Muscle of leg (tissue), 11 donors: ENCODE measurements around the gene TMEM273. TPM values are rescaled to one million over a fixed set of nuclear protein-coding genes. Genes with fewer than 3 reads are reported as not detected.
A peak's percentile ranks its signal among the peaks of the same experiment; 100 is the strongest.

Experiments used
- DNase-seq: peaks from one replicate; pipeline ENCODE4 v3.0.0; 2013
- H3K27ac ChIP-seq: one replicate; pipeline ENCODE4 v1.5.1; 2013; ENCODE audit warnings: mild to moderate bottlenecking, low read length, control low read depth
- H3K27me3 ChIP-seq: one replicate; pipeline ENCODE4 v1.6.1; 2013; ENCODE audit warnings: low read length; ENCODE audit not compliant: control insufficient read depth, insufficient read depth
- H3K36me3 ChIP-seq: one replicate; pipeline ENCODE4 v1.6.1; 2013; ENCODE audit warnings: low read length; ENCODE audit not compliant: control insufficient read depth, insufficient read depth
- H3K4me1 ChIP-seq: one replicate; pipeline ENCODE4 v1.6.1; 2013; ENCODE audit warnings: low read length; ENCODE audit not compliant: control insufficient read depth, insufficient read depth
- H3K4me3 ChIP-seq: one replicate; pipeline ENCODE4 v1.5.1; 2013; ENCODE audit warnings: low read length, control low read depth
- H3K9me3 ChIP-seq: replicated peaks from 2 replicates; pipeline ENCODE4 v1.6.1; 2013; ENCODE audit warnings: low read depth, low read length; ENCODE audit not compliant: control insufficient read depth
- whole genome bisulfite sequencing: methylation state at CpG from one replicate; pipeline ENCODE4 v1.1.5; 2013; ENCODE audit warnings: missing lambda C conversion rate; ENCODE audit not compliant: insufficient coverage; 5-methylcytosine and 5-hydroxymethylcytosine counted together
- polyA plus RNA-seq, 8 donors: library from polyadenylated mRNA; unstranded; fragments of 120-200 nt; gene quantifications; one replicate each; pipeline versions ENCODE4 v1.2.1 to v1.2.3, GENCODE V29; 2013; ENCODE audit warnings: inconsistent platforms in 1 of 8, low replicate concordance in 1 of 8; ENCODE audit not compliant: insufficient read length in 8 of 8, insufficient read depth in 1 of 8
- total RNA-seq: library from RNA; stranded (reverse); fragments of 120-200 nt; gene quantifications from one replicate; pipeline ENCODE4 v1.2.4, GENCODE V29; 2013

Gene TMEM273
- total and polyA plus RNA-seq, 9 donors = 3.9 to 9.5 (median 5.6) TPM

DNA sequence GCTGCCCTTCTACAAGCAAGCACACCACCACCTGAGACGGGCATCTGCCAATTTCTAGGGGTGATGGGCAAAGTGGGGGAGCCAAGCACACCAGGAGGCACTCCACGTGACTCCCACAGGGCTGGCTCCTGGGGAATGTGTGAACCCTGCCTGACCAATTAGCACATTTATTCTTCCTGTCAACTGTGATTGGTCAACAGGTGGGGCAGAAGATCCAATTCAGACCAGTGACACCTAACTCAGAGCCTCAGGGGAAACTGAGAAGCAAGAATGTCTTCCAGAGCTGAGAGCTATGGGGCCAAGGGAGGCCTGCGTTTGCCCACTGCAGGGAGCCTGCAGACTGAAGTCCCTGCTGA lies 15.4 kb downstream of the TMEM273 start:
- Histone ChIP-seq H3K9me3 (no peaks in the 10 kb centered on the region), H3K4me1 (peaks cover 60% of the 10 kb centered on the region), H3K36me3 (no peaks in the 10 kb centered on the region), H3K27ac (peak overlapping the region; percentile 62), H3K4me3 (no peak overlapping the region), H3K27me3 (no peaks in the 10 kb centered on the region)
- WGBS = 71% methylated on average over 2 of the region's 3 CpGs
- no peak for DNase-seq

DNA sequence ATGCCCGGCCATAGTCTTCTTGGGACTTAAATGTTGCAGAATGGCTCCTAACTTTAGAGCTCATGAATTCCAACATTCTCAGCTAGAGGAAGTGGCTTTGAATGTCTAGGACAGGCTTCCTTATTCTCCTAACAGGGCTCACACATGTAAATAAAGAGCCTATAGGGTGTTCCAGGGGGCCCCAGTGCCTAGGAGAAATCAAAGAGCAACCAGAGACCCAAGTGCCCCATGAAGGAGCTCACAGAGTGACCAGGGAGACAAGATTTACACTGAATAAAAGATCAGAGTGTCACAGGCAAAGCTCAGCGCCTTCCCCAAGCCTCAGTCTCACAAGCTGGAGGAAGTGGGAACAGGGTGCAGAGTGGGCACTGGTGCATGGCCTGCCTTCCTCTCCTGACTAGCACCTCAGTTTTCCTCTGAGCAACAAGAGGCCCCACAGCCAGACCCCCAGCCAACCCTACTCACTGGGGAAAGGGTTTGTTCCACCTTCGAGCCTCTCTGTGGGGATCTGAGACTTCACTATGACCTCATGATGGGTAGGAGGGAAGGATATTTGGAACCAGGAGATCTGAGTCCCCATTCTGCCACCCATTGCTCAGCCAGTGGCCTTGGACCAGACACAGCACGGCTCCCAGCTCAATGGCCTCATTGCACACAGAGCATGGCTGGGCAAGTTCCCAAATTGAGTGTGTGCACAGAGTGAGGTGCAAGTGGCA lies 16.0 kb downstream of the TMEM273 start:
- Histone ChIP-seq H3K4me1 (peaks cover 59% of the 10 kb centered on the region), H3K36me3 (no peaks in the 10 kb centered on the region), H3K4me3 (no peak overlapping the region), H3K9me3 (no peaks in the 10 kb centered on the region), H3K27me3 (no peaks in the 10 kb centered on the region), H3K27ac (peak overlapping the region; percentile 62)
- no peak for DNase-seq
- 100% methylated on average over 1 of the region's 4 CpGs for WGBS

DNA sequence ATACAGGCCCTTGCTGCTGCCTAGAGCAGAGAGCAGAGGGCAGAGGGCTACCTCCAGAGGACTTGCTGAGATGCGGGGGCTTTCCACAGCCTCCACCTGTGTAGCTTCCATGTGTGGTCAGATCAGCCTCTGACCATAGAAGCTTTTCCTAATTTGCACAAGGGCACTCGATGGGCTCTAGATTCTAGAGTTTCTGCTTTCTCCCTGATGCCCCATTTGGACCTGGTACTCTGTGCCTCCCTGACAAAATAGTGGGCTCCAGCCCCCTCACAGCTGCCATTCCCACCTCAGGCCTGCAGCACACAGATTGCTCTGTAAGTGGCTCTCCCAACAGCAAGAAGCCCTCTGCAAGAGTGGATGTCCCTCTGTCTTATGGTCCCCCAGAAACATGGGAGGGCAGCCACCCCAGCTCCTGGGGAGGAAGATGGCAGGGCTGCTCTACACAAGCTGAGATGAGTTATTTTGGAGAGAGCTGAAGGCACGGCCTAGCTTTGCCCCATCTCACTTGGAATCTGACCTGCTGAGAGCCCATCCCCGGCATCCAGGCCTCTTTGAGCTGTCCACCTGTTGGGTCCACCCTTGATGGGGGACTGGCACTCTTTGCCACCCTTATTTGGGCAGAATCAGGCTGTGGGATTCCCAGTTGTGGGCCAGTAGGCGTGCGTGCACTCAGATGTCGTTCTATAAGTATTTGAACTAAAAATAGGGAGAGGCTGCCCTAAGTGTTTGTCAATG lies 16.7 kb downstream of the TMEM273 start:
- DNase-seq = no peak
- WGBS = 75% methylated on average over 7 of the region's 7 CpGs

GRCh38 chr10:49170632-49171325 lies 17.4 kb downstream of the TMEM273 start:
- H3K4me3 ChIP-seq = no peak overlapping the region
- WGBS = 84% methylated on average over 3 of the region's 6 CpGs
- peak overlapping the region; percentile 7 for H3K27ac ChIP-seq
- peaks cover 57% of the 10 kb centered on the region for H3K4me1 ChIP-seq
- no peaks in the 10 kb centered on the region for H3K27me3 ChIP-seq
- H3K36me3 ChIP-seq = no peaks in the 10 kb centered on the region
- no peak for DNase-seq
- H3K9me3 ChIP-seq = no peaks in the 10 kb centered on the region

More for the DNA sequence above, 16.7 kb downstream of the TMEM273 start:
- H3K27ac ChIP-seq = peak overlapping the region; percentile 67
- no peaks in the 10 kb centered on the region for H3K27me3 ChIP-seq
- H3K36me3 ChIP-seq = no peaks in the 10 kb centered on the region
- no peaks in the 10 kb centered on the region for H3K9me3 ChIP-seq
- no peak overlapping the region for H3K4me3 ChIP-seq
- peaks cover 58% of the 10 kb centered on the region for H3K4me1 ChIP-seq

DNA sequence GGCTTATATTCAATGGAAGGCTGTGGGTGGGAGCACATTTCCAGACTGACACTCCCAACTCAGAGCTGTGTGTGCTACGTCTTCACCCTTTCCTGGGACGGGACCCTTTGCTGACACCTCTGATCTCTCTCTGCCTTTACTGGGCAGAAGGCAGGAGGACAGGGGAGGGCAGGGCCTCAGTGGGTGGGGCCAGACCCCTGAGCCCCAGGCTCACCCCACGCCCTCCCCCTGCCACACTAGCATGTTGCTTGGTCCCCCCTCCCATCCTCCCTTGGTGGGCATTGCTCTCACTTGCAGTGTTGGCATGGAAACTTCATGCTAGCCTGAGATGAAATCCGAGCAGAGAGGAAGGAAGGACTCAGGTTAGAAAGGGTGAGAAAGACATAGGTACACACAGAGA lies 18.4 kb downstream of the TMEM273 start:
- H3K27ac ChIP-seq = no peak overlapping the region
- peaks cover 52% of the 10 kb centered on the region for H3K4me1 ChIP-seq
- no peaks in the 10 kb centered on the region for H3K36me3 ChIP-seq
- WGBS = no CpG with 5 or more reads among the region's 4 CpGs
- no peak for DNase-seq
- H3K27me3 ChIP-seq = no peaks in the 10 kb centered on the region
- H3K4me3 ChIP-seq = no peak overlapping the region
- H3K9me3 ChIP-seq = no peaks in the 10 kb centered on the region

- H3K4me3 ChIP-seq = no peak overlapping the region
- H3K27me3 ChIP-seq = no peaks in the 10 kb centered on the region
- no peak overlapping the region for H3K27ac ChIP-seq
- no CpG with 5 or more reads among the region's 6 CpGs for WGBS
- peaks cover 52% of the 10 kb centered on the region for H3K4me1 ChIP-seq
- DNase-seq = no peak
- no peaks in the 10 kb centered on the region for H3K36me3 ChIP-seq
- H3K9me3 ChIP-seq = no peaks in the 10 kb centered on the region
Measured at GRCh38 chr10:49168831-49169500, 19.2 kb downstream of the TMEM273 start.

DNA sequence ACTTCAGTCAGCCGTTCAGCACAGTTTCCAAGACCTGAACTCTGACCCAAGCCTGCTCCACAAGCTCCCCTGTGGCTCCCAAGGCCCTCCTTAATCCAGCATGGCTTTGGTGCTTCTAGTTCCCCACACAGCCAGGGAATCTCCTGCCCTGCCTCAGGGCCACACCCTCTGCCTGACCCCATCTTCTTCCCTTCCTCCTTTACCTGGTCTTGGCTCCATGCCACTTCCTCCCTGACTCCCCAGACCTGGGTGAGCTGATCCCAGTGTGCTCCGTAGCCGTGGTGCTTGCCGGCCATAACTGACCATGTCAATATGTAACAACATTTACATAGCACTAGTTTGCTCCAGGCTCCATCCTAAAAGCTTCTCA lies 20.0 kb downstream of the TMEM273 start:
- Histone ChIP-seq H3K27me3 (no peaks in the 10 kb centered on the region), H3K27ac (no peak overlapping the region), H3K9me3 (no peaks in the 10 kb centered on the region), H3K4me3 (no peak overlapping the region), H3K4me1 (peaks cover 48% of the 10 kb centered on the region), H3K36me3 (no peaks in the 10 kb centered on the region)
- 88% methylated on average over 3 of the region's 4 CpGs for WGBS
- no peak for DNase-seq

GRCh38 chr10:49167425-49168170 lies 20.6 kb downstream of the TMEM273 start:
- Histone ChIP-seq H3K9me3 (no peaks in the 10 kb centered on the region), H3K27ac (no peak overlapping the region), H3K4me1 (peaks cover 43% of the 10 kb centered on the region), H3K36me3 (no peaks in the 10 kb centered on the region), H3K27me3 (no peaks in the 10 kb centered on the region), H3K4me3 (no peak overlapping the region)
- no peak for DNase-seq
- WGBS = 81% methylated on average over 9 of the region's 12 CpGs

- peaks cover 36% of the 10 kb centered on the region for H3K4me1 ChIP-seq
- no peaks in the 10 kb centered on the region for H3K27me3 ChIP-seq
- H3K9me3 ChIP-seq = no peaks in the 10 kb centered on the region
- no peak for DNase-seq
- H3K27ac ChIP-seq = no peak overlapping the region
- WGBS = 70% methylated on average over 13 of the region's 14 CpGs
- H3K36me3 ChIP-seq = no peaks in the 10 kb centered on the region
- H3K4me3 ChIP-seq = no peak overlapping the region
Measured at GRCh38 chr10:49166484-49167400, 21.4 kb downstream of the TMEM273 start.
